GM19328 (cell line): ENCODE measurements around the gene PIGH.
A peak's percentile ranks its signal among the peaks of the same experiment; 100 is the strongest.
"Not testable (repeated sequence)": the region's sequence is repeated elsewhere in the genome, so short reads cannot be mapped to it uniquely, and the experiment has no call there.

Source experiments
- ATAC-seq: cut with Tn5 transposase; IDR thresholded peaks from one replicate; pipeline ENCODE4 v1.9.1; 2021; ENCODE audit warnings: mild to moderate bottlenecking, moderate library complexity; ENCODE audit not compliant: unreplicated experiment

PIGH gene

DNA sequence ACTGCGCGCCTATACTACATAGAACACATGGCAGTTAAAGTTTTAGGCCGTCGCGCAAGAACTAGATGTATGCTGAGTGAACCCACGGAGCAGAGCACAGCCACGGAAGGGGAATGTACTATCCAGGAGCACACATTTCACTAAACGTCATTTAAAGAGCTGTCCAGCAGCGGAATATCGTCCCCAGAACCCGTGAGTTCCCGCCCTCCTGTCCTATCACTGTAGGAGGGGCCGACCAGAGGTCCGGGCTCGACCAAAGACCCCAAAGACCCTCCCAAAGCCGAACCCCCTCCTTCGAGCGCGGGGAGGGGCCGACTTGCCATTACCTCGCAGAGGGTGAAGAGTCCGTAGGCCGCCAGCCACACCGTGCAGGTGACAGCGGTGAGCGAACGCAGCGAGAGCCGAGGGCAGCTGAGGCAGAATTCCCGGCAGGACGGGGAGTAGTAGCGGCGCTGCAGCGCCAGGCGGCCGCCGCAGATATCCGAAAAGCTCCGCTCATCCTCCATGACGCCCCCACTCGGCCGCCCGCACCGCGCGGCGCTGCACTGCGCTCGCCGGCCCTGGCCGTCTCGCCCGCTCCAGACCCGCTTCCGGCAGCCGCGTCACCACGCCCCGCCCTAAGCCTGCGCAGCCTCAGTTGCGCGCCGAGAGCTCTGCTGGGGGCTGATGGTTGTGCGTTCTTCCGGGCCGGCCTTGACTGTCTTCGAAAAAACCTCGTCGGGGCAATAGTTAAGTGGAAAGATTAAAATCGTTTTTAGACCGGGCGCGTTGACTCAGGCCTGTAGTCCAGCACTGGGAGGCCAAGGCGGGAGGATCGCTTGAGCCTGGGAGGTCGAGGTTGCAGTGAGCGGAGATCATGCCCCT lies at the start of gene PIGH:
TSS of gene PIGH (minus strand) at position 571 of the 864 bp plus-strand sequence. CDS start at position 506, 65 bp downstream.
- ATAC-seq: peak; percentile 94

DNA sequence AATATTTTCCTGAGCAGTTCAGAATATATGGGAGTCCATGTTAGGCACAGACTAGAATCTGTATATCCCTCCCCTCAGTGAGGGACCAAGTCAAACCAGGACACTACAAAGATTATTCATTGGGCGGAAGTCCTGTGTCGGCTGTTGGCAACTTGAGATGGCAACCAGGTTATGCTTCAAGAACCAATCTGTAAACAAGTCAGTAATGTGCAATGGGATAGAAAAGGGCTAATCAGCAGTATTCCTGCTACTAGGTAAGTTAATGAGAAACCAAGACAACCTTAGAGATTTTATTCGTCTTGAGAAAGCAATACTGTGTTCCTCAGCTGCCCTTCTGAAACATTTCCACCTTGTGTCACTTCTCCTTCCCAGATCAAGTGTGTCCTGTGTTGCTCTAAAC lies 46.1 kb upstream of the PIGH start:
- ATAC-seq: no peak

- no peak for ATAC-seq
These were observed 45.3 kb upstream of the PIGH start for GRCh38 chr14:67645414-67645813.

DNA sequence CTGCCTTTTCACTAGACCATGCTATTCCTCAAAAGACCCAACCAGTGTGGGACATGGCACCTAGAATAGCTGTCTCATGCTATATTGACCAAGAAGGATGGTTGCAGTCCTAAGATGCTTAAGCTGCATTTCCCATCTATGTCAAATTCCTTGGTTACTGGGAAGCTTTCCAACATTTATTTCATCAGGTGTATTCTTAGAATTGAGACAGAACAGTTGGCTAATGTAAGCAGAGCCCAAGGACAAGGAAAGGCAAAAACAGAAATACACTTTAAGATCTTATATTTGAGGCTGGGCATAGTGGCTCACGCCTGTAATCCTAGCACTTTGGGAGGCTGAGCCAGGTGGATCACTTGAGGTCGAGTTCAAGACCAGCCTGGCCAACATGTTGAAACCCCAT lies 44.4 kb upstream of the PIGH start:
- no peak for ATAC-seq

DNA sequence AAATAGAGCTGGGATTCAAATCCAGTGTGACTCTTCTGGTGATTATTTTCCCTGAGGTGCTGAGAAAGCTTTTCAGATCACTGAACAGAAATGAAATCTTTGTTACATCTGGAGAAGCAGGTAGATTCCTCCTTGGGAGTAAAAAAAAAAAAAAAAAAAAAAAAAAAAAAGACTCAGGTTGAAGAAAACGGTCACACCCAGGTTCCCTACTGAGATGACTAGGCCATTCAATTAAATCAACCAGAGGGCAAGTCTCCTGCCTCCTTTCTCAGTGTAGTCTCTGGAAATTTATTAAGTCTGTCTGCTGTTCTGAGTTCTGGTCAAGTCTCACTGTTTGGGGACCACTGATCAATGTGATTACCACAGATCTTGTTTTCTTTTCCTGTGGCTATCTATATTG lies 43.6 kb upstream of the PIGH start:
- ATAC-seq: no peak

DNA sequence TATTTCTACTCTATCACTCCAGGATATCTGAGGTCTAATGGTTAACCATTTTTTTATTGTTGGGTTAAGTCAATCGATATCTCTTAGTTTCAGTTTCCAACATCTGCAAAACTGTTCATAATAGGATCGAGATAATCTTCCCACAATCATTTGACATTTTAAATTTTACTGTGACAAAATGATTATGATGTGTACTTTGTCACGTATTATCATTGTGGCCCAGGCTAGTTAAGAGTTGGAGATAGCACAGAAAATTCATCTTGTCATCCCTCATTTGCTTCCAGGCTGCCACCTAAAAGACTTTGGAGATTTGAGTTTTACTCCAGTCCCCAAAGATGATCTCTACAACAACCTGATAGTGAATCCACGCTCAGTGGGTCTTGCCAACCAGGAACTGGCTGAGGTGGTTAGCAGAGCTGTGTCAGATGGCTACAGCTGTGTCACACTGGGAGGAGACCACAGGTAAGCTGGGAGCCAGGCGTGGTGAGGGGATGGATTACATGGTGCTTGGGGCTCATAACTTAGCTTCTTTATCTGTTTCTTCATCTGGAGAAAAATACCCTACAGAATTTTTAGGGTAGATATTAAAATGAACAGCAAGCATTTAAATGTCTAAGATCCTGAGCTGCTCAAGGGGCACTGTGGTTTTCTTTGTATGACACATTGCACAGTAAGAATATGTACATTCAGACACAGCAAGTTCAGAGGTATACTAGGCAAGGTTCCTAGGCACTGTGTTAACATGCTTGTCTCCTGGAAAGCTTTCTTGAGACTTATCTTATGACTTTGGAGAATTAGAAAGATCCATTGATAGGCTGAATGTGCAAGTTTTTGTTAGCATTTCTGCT lies 42.1 kb upstream of the PIGH start:
- no peak for ATAC-seq

DNA sequence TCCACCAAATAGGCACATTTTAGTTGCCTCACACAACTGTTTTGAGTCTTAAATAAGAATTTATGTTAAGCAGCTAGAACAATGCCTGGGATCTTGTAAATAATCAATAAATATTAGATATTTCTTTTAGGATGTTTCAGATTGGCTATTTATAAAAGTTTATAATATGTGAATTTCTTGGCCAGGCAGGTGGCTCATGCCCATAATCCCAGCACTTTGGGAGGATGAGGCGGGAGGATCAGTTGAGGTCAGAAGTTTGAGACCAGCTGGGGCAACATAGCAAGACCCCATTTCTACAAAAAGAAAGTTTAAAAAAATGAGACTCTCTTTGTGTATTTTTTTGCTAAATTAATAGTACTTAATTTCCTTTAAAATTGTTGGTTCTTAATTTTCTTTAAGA lies 41.4 kb upstream of the PIGH start:
- ATAC-seq: no peak

DNA sequence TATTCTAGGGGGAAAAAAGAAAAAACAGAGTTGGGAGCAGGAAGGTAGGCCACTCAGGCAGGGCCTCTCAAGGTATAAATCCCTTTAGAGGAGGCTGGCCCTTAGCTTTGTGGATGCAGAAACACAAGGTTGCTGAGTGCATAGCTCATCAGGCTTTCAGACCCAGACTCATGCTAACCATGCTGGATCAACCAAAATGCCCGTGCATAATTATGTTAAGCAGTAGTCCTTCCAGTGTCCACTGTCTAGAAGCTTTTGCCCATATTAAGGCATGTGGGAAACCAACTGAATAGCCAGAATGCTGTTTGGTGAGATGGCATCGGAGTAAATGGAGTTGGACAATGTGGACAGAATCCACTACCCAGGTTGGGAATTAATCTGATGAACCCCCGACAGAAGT lies 38.6 kb upstream of the PIGH start:
- no peak for ATAC-seq

GRCh38 chr14:67636361-67636919 lies 36.4 kb upstream of the PIGH start:
- no peak for ATAC-seq

DNA sequence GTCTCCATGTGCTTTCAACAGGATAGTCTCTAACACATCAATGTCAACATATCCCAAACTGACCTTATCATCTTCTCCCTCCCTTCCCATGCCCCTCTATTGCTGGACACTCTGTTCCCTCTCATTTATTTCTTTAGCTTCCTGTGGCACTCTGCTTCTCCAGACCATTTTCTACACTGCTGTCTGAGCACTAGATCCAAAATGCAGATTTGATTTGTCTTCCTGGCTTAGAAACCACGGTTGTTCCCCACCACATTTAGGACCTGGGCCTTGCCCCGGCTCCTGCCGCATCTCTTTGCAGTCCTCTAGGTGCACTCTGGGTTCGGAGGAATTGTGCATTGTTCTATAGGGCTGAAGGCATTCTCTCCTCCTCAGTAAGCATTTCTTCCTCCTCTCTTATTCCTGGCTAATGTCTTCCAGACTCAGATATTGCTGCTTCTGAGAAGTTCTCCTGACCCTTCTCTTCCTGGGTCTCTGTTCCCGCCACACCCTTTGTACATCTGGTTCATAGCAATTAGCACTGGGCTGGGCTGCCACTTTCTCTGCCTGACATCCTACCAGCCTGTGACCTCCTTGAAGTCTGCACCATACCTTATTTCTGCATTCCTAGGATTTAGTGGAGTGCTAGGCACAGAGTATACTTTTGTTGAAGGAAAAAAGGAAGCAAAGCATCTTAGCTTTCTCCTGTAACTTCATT lies 33.5 kb upstream of the PIGH start:
- ATAC-seq: no peak

DNA sequence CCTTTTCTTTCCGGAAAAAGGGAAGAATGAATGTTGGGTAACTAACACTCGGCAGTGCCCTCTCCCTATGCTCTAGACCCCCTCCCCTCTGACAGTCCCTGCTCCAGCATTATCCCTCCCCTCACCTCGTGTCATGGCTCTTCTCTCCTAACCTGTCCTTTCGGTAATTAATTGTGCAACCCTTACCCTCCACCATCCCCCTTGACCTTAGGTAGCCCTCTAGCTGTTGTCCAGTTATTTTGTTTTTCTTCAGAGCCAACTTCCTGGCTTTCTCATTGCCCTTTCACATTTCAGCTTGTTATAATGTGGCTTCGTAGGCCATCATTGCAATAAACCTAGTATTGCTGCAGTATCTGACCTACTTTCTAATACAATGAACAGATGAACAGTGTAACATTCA lies 30.9 kb upstream of the PIGH start:
- ATAC-seq: no peak

- no peak for ATAC-seq
These were observed 30.1 kb upstream of the PIGH start for GRCh38 chr14:67630186-67630585.

GRCh38 chr14:67627519-67627918 lies 27.5 kb upstream of the PIGH start:
- no peak for ATAC-seq

- ATAC-seq: not testable (repeated sequence)
These were observed 26.1 kb upstream of the PIGH start for GRCh38 chr14:67626131-67626530.

- no peak for ATAC-seq
These were observed 23.0 kb upstream of the PIGH start for GRCh38 chr14:67623114-67623513.

- no peak for ATAC-seq
These were observed 22.6 kb upstream of the PIGH start for GRCh38 chr14:67622675-67623074.

- no peak for ATAC-seq
These were observed 20.2 kb upstream of the PIGH start for GRCh38 chr14:67620217-67620785.

DNA sequence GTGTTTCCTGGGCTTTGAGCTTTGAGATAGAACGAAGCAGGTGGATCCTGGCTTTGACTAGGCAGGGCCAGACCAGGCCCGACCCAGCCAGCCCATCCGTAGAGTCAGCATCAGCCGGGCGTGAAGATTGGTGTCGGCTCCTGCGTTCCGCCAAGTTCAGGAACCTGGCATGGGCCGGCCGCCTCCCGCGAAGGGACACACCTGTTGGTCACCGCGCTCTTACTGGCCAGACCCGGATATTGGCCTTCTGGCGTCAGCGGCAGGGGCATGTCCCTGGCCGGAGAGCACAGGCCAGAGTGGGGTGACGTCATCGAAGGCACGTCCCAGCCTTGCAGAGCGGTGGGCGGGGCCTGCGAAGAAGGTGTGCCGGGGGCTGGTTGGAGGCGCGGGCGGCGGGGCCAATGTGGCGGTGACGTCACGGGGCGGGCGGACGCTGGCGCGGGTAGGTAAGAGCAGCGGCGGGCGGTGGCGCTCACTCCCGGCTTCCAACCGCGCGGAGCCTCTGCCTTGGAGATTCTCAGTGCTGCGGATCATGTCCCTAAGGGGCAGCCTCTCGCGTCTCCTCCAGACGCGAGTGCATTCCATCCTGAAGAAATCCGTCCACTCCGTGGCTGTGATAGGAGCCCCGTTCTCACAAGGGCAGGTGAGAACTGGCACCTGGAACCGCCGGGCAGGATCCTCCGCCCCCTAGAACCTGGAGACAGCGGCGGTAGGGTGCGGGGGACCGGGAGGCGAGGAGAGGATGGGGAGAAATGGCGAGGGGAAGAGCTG lies 19.6 kb upstream of the PIGH start, which contains the start of gene ARG2:
TSS of gene ARG2 (plus strand) at position 475 of the 771 bp plus-strand sequence. CDS start at position 533, 58 bp downstream.
- peak; percentile 87 for ATAC-seq

- ATAC-seq: no peak
These were observed 18.6 kb upstream of the PIGH start for GRCh38 chr14:67618617-67619063.

DNA sequence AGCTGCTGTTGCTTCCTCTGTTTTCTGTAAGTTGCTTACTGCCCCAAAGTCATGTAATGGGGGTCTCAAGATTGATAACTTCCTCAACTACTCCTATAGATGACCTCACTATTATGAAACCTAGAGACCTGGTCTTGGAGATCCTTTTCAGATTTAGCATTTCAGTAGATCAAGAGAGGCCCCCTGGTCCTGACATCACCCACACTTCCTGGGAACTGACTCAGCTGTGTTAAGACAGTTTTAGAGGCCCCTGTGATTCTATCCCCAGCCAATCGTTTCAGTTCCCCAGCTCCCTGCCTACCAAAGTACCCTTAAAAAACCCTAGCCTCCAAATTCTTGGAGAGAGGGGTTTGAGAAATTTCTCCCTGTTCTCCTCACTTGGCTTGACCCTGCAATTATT lies 10.4 kb upstream of the PIGH start:
- ATAC-seq: no peak
